ES-I3 (cell line): ENCODE data around the gene PMEPA1.

ENCODE experiments used
- H3K36me3 ChIP-seq: 2 replicates; pipeline ENCODE4 v1.6.1; 2013; ENCODE audit warnings: mild to moderate bottlenecking, low read length, control low read depth, moderate library complexity; ENCODE audit not compliant: insufficient read depth
- H3K4me1 ChIP-seq: 2 replicates; pipeline ENCODE4 v1.6.1; 2013; ENCODE audit warnings: mild to moderate bottlenecking, control low read depth, low read length; ENCODE audit not compliant: insufficient read depth
- H3K9ac ChIP-seq: 2 replicates; pipeline ENCODE4 v1.6.1; 2013; ENCODE audit warnings: low read depth, mild to moderate bottlenecking, low read length, moderate library complexity
- H3K9me3 ChIP-seq: 2 replicates; pipeline ENCODE4 v1.6.1; 2013; ENCODE audit warnings: mild to moderate bottlenecking, low read length, moderate library complexity; ENCODE audit not compliant: control insufficient read depth, insufficient read depth

The PMEPA1 gene

DNA sequence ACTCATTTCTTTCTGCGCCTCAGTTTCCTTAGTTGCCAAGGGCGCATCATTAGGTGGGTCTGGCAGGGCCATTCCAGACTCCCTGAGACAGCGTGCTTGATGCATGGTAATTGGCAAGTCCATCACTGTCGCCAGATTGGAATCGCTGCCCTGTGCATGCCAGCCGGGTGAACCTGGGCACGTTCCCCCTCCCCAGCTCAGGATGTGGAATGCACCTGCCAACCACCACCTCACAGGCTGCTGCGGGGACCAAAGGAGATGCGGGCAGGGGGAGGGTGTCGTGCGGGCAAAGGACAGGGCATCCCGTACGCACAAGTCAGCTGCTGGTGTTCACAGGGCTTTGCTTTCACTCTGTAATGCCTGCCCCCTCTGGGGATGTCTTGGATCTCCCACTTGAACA is 36.4 kb upstream of the PMEPA1 start:
- H3K36me3 ChIP-seq, result no peaks in the 10 kb centered on the region
- H3K4me1 ChIP-seq, result peaks cover 9% of the 10 kb centered on the region
- H3K9ac ChIP-seq, result no peak overlapping the region
- no peaks in the 10 kb centered on the region for H3K9me3 ChIP-seq

DNA sequence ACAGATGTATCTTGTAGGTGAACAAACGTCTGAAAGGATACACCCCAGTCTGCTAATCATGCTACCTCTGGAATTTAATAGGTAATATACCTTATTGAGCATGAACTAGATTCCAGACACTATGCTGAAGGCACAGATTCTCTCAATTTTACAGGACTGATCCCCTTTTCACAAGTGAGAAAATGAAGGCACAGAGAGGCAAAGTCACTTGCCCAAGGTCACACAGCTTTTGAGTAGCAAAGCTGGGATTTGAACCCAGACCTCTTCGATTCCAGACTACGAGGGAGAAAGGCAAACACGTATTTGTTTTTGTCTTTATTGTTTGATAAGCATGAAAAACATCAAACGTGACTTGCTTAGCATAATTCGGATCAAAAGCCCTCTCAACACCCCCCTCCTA is 34.4 kb upstream of the PMEPA1 start:
- H3K4me1 ChIP-seq, result peaks cover 9% of the 10 kb centered on the region
- no peaks in the 10 kb centered on the region for H3K9me3 ChIP-seq
- no peak overlapping the region for H3K9ac ChIP-seq
- no peaks in the 10 kb centered on the region for H3K36me3 ChIP-seq

DNA sequence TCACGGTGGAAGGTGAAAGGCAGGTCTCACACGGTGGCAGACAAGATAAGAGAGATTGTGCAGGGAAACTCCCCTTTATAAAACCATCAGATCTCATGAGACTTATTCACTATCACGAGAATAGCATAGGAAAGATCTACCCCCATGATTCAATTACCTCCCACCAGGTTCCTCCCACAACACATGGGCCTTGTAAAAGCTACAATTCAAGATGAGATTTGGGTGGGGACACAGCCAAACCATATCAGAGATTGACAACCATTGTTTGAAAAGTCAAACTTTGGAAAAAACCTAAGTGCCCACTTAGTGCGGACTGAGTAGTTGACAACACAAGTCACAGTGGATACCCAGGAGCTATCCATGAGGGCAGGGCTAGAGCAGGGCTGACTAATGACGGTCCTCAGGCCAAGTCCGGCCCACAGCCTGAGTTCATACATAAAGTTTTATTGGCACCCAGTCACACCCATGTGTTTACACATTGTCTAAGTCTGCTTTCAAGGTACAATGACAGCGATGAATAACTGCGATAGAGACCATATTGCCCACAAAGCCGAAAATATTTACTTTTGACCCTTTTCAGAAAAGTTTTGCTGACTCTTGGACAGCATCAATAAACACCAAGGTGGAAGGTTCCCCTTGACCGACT is 33.8 kb upstream of the PMEPA1 start:
- Histone ChIP-seq H3K9ac (no peak overlapping the region), H3K4me1 (peaks cover 9% of the 10 kb centered on the region), H3K36me3 (no peaks in the 10 kb centered on the region), H3K9me3 (no peaks in the 10 kb centered on the region)

GRCh38 chr20:57742507-57743181 is 32.8 kb upstream of the PMEPA1 start:
- no peaks in the 10 kb centered on the region for H3K36me3 ChIP-seq
- no peaks in the 10 kb centered on the region for H3K9me3 ChIP-seq
- no peak overlapping the region for H3K9ac ChIP-seq
- peaks cover 2% of the 10 kb centered on the region for H3K4me1 ChIP-seq

DNA sequence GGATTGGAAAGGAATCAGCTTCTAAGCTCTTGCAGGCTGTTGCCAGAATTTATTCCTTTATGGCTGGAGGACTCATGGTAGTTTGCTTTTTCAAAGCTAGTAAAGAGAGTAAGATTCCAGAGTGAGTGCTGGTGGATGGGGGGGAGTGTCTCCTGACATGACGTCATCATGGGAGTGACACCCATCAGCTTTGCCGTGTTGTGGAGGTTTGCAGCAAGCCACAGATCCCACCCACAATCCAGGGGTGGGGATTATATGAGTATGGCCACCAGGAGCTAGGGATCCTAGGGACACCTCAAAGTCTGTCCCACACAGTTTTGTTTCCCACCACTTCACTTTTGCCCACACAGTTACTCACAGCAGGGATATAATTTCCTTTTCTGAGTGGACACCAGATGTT is 28.7 kb upstream of the PMEPA1 start:
- H3K9ac ChIP-seq, result no peak overlapping the region
- peaks cover 8% of the 10 kb centered on the region; the same call in 1 of the 2 replicates for H3K4me1 ChIP-seq
- no peaks in the 10 kb centered on the region for H3K36me3 ChIP-seq
- no peaks in the 10 kb centered on the region; the same call in 1 of the 2 replicates for H3K9me3 ChIP-seq

DNA sequence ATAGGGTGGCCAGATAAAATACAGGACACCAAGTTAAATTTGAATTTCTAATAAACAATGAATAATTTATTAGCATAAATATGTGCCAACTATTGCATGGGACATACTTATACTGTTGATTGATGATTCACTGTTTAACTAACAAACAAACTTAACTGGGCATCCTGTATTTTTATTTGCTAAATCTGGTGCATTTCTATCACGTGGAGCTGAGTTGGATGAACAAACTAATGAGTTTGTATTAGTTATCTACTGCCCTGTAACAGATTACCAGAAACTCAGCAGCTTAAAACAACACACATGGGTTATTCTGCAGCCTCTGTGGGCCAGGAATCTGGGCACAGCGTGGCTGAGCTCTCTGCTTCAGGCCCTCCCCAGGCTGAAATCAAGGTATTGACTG is 28.2 kb upstream of the PMEPA1 start:
- H3K36me3 ChIP-seq, result no peaks in the 10 kb centered on the region
- no peaks in the 10 kb centered on the region; the same call in 1 of the 2 replicates for H3K9me3 ChIP-seq
- H3K9ac ChIP-seq, result no peak overlapping the region
- peaks cover 8% of the 10 kb centered on the region; the same call in 1 of the 2 replicates for H3K4me1 ChIP-seq

- no peaks in the 10 kb centered on the region; the same call in 1 of the 2 replicates for H3K9me3 ChIP-seq
- no peak overlapping the region for H3K9ac ChIP-seq
- no peaks in the 10 kb centered on the region for H3K36me3 ChIP-seq
- peaks cover 8% of the 10 kb centered on the region; the same call in 1 of the 2 replicates for H3K4me1 ChIP-seq
These were observed 27.5 kb upstream of the PMEPA1 start for GRCh38 chr20:57737349-57737748.

GRCh38 chr20:57736738-57737347 is 27.0 kb upstream of the PMEPA1 start:
- Histone ChIP-seq H3K36me3 (no peaks in the 10 kb centered on the region), H3K9me3 (no peaks in the 10 kb centered on the region; the same call in 1 of the 2 replicates), H3K9ac (no peak overlapping the region), H3K4me1 (peaks cover 8% of the 10 kb centered on the region; the same call in 1 of the 2 replicates)

- H3K4me1 ChIP-seq, result peaks cover 8% of the 10 kb centered on the region; the same call in 1 of the 2 replicates
- no peaks in the 10 kb centered on the region; the same call in 1 of the 2 replicates for H3K9me3 ChIP-seq
- no peaks in the 10 kb centered on the region for H3K36me3 ChIP-seq
- no peak overlapping the region for H3K9ac ChIP-seq
These were observed 26.3 kb upstream of the PMEPA1 start for GRCh38 chr20:57735831-57736737.

DNA sequence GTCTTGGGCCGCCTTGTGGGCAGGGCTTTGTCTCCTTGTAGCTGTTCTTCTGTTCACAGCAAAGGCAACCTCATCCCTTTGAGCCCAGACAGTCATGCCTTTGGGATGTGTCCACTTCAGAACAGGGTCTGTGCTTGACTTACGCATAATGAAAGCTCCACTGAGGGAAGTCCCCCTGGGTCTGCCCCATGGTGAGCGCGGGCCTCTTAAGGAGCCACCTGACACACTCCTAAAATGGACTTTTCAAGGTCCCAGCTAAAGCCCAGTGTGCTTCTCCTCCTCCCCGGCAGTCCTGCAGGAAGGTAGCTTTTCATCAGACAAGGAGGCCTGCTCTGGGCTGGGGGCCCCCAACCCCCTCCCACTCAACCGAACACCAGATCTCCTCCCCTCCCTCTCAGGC is 24.9 kb upstream of the PMEPA1 start:
- Histone ChIP-seq H3K9me3 (no peaks in the 10 kb centered on the region; the same call in 1 of the 2 replicates), H3K4me1 (peaks cover 8% of the 10 kb centered on the region; the same call in 1 of the 2 replicates), H3K36me3 (no peaks in the 10 kb centered on the region), H3K9ac (no peak overlapping the region)

DNA sequence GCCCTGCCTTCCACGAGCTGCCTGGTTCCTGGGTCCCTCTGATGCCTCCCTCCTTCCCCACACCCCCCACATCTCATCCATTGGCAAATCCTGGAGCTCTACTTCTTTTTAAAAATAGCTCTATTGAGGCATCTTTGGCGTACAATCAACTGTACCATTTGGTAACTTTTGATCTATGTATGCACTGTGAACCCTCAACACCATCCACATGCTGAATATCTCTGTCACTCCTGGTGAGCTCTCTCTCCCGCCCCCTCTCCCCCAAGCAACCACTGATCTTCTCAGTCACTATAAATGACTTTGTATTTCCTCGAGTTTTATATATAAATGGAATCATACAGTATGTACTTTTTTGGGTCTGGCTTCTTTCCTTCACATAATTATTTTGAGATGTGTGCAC is 22.4 kb upstream of the PMEPA1 start:
- Histone ChIP-seq H3K9me3 (no peaks in the 10 kb centered on the region; the same call in 1 of the 2 replicates), H3K4me1 (peaks cover 8% of the 10 kb centered on the region; the same call in 1 of the 2 replicates), H3K36me3 (no peaks in the 10 kb centered on the region), H3K9ac (no peak overlapping the region)

- no peaks in the 10 kb centered on the region for H3K36me3 ChIP-seq
- no peaks in the 10 kb centered on the region; the same call in 1 of the 2 replicates for H3K9me3 ChIP-seq
- no peak overlapping the region for H3K9ac ChIP-seq
- H3K4me1 ChIP-seq, result no peaks in the 10 kb centered on the region
These were observed 18.9 kb upstream of the PMEPA1 start for GRCh38 chr20:57728762-57729161.

DNA sequence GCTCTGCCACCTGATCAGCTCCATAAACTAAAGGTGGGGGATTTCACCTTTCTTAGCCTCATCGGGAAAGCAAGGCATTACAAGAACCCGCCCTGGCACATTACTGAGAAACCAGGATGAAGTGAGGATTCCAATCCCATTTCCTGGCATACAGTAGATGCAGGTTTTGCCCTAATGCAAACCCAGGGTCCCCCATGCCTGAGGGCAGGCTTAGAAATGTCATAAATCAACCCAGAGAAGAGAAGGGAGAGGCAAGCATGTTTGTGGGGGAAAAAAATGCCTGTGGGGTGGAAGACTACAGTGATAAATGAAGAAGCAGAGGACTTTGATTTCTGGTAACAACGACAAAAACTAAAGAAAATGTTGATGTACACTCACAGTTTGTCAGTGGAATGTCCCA is 18.0 kb upstream of the PMEPA1 start:
- Histone ChIP-seq H3K9me3 (no peaks in the 10 kb centered on the region), H3K9ac (no peak overlapping the region), H3K4me1 (no peaks in the 10 kb centered on the region), H3K36me3 (no peaks in the 10 kb centered on the region)

DNA sequence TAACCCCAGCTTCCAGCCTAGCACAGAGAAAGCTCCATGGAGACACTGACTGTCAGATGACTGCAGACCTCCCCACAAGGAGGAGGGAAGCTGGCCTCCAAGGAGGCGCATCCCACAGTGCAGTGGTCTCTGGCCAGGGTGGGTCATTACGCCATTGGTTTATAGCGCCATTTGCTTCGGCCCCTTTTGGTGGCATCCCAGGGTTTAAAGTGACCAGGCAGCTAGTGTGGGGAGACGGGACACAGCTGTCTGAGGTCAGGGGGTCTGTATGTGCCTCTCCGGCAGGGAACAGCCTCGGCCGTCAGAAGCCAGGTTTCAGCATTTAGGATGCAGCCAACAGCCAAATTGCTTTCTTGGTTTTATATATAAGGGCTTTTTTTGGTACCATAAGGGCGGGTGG is 15.8 kb upstream of the PMEPA1 start:
- H3K4me1 ChIP-seq, result no peaks in the 10 kb centered on the region
- H3K9me3 ChIP-seq, result no peaks in the 10 kb centered on the region
- H3K36me3 ChIP-seq, result no peaks in the 10 kb centered on the region
- H3K9ac ChIP-seq, result no peak overlapping the region
